A549 treated with ZK216348 at 1 μM for 4 hours (cell line): ENCODE measurements around the gene RAB7B. TPM values are rescaled to one million over a fixed set of nuclear protein-coding genes. Genes with fewer than 3 reads are reported as not detected.

Experiments
- total RNA-seq: library from RNA; stranded (reverse); fragments of 200-300 nt; extraction: Qiagen RNA extraction; gene quantifications from 5 replicates; pipeline ENCODE4 v1.2.3, GENCODE V29; 2022; ENCODE audit warnings: low read depth

RAB7B gene, protein sequence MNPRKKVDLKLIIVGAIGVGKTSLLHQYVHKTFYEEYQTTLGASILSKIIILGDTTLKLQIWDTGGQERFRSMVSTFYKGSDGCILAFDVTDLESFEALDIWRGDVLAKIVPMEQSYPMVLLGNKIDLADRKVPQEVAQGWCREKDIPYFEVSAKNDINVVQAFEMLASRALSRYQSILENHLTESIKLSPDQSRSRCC
- total RNA-seq, result 1.0 to 1.8 TPM (median 1.3 TPM) in 5 replicates

GRCh38 chr1:206002871-206003801 is at the start of gene RAB7B:
Gene RAB7B, minus strand, starts transcription at chr1:206003395. Its CDS starts 9,260 bp downstream, at chr1:205994135.

DNA sequence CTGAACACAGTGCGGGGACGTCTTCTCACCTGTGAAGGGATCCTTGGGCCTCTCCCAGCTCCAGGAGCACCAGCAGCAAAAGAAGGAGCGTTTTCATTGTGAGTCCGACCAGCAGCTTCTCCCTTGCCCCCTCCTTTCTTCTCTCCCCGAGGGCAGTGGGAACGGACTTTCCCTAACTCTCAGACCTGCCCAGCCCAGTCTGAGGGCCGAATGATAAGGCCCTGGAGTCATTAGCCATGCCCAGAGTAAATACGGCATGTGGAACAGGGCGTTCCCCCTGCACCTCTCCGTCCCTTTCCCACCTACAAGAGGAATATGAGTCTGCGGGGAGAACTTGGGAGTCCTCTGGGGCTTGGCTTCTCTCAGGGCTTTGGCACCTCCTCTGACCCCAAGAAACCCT is 20.5 kb upstream of the RAB7B start, which contains the start of gene CTSE:
Gene CTSE, minus strand, starts transcription at position 201 of the 400 bp plus-strand sequence. Its CDS starts 104 bp downstream, at position 97.

DNA sequence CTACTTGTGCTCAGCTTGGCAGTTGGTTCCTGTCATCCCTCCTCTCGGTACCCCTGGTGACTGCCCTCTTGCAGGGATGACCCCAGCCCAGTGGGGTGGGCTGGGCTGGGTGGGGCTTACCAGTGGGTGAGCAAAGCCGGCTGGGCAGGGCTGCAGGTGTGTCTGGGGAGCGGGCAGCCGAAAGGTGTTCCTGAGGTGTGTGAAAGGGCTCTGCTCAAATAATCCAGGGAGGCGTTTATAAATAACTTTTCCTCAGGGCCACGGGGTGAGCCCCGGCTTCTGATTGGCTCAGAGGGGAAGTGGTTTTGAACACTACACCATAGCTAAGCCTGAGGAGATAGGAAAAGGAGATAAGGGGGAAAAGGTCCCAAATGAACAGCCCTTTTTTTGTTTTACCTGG is 60.0 kb downstream of the RAB7B start, which contains the start of gene SLC26A9:
Gene SLC26A9, minus strand, starts transcription at position 212 of the 400 bp plus-strand sequence. CDS start 7,636 bp downstream, outside the sequence.

Other genes with a start within 250 kb of the RAB7B start
- gene RAB29, start 227.9 kb downstream of the RAB7B start, total RNA-seq, result 9.8 to 11.7 TPM (median 10.6 TPM) in 5 replicates
- gene SLC41A1, start 190.2 kb downstream of the RAB7B start, total RNA-seq, result 20.5 to 23.8 TPM (median 23.2 TPM) in 5 replicates
- not detected in 5 replicates for gene PM20D1, start 153.3 kb downstream of the RAB7B start, total RNA-seq
- 0.08 to 0.34 TPM (median 0.09 TPM) in 5 replicates for gene SLC26A9, start 59.9 kb downstream of the RAB7B start, total RNA-seq
- not detected in 5 replicates for gene CTSE, start 20.5 kb upstream of the RAB7B start, total RNA-seq
- not detected in 5 replicates for gene RHEX, start 49.8 kb upstream of the RAB7B start, total RNA-seq
- gene AVPR1B, start 114.0 kb upstream of the RAB7B start, total RNA-seq, result not detected in 5 replicates
- gene FAM72A, start 199.4 kb upstream of the RAB7B start, total RNA-seq, result 8.9 to 12.0 TPM (median 10.7 TPM) in 5 replicates
- 17.7 to 33.9 TPM (median 27.0 TPM) in 5 replicates for gene SRGAP2, start 200.1 kb upstream of the RAB7B start, total RNA-seq